Endothelial cell of umbilical vein (primary cell): ENCODE measurements around the gene TPGS2. TPM values are rescaled to one million over a fixed set of nuclear protein-coding genes. Genes with fewer than 3 reads are reported as not detected.

Experiments used
- BruUV-seq: library from RNA; stranded (reverse); fragments of 400-500 nt; replicated peaks from 2 replicates; lab custom pipeline; 2021; lab: Mats Ljungman, UMichigan
- CTCF ChIA-PET: fragments of 300-600, 350-600 bp; sonication (Branson Sonifier 250); formaldehyde crosslinking; loops from one replicate; lab custom pipeline; 2021; ENCODE audit warnings: antibody characterized with exemption, inconsistent platforms; lab: Charles Lee
- POLR2A ChIA-PET: fragments of 300-600, 350-600 bp; sonication (Branson Sonifier 250); formaldehyde crosslinking; loops from one replicate; lab custom pipeline; 2021; ENCODE audit warnings: antibody characterized with exemption, inconsistent platforms; lab: Charles Lee
- DNase-seq: peaks from one replicate; pipeline ENCODE4 v3.0.0-alpha.2; 2011; ENCODE audit warnings: low read depth, low spot score
- FAIRE-seq: peaks from 2 replicates; lab custom pipeline; 2011; peaks lifted over from hg19 to GRCh38; lab: Jason Lieb, UNC
- H2AFZ ChIP-seq: 2 replicates; pipeline ENCODE4 v1.6.0; 2012; ENCODE audit warnings: low read depth, low read length, control low read depth, inconsistent platforms
- H3K27ac ChIP-seq: 2 replicates; pipeline ENCODE4 v1.5.1; 2011; ENCODE audit warnings: low read depth, mild to moderate bottlenecking, control low read depth, low read length, moderate library complexity; ENCODE audit not compliant: insufficient read depth
- H3K27me3 ChIP-seq, 2 experiments: 2 replicates each; pipeline versions ENCODE4 v1.6.0 to v1.6.1; 2011; ENCODE audit warnings: low read length in 2 of 2, mixed read lengths in 1 of 2; ENCODE audit not compliant: control insufficient read depth in 2 of 2, insufficient read depth in 2 of 2
- H3K36me3 ChIP-seq, 2 experiments: 2 replicates in 1 of 2; 3 replicates in 1 of 2; pipeline ENCODE4 v1.5.1; 2011; ENCODE audit warnings: low read length in 2 of 2, mild to moderate bottlenecking in 1 of 2, moderate library complexity in 1 of 2; ENCODE audit not compliant: control insufficient read depth in 2 of 2, insufficient read depth in 2 of 2; ENCODE audit errors: extremely low read depth in 1 of 2
- H3K4me1 ChIP-seq: 3 replicates; pipeline ENCODE4 v1.5.1; 2011; ENCODE audit warnings: mild to moderate bottlenecking, low read length; ENCODE audit not compliant: control insufficient read depth, insufficient read depth; ENCODE audit errors: extremely low read depth
- H3K4me2 ChIP-seq: 2 replicates; pipeline ENCODE4 v1.6.1; 2011; ENCODE audit warnings: low read length, control low read depth, mixed read lengths; ENCODE audit not compliant: insufficient read depth
- H3K4me3 ChIP-seq, 3 experiments: fragments of 200-600 bp in 1 of 3; sonication (generic), shearing (Covaris generic) in 1 of 3; replicated peaks in 1 of 3; 2 replicates each; pipeline ENCODE4 v1.5.1; 2011 to 2016; ENCODE audit warnings: control low read depth in 3 of 3, low read length in 3 of 3, mild to moderate bottlenecking in 2 of 3, inconsistent platforms in 1 of 3, low read depth in 1 of 3, moderate library complexity in 1 of 3; ENCODE audit not compliant: insufficient read depth in 1 of 3
- H3K79me2 ChIP-seq: 2 replicates; pipeline ENCODE4 v1.6.0; 2012; ENCODE audit warnings: low read length, inconsistent platforms; ENCODE audit not compliant: control insufficient read depth, insufficient read depth
- H3K9ac ChIP-seq: replicated peaks from 2 replicates; pipeline ENCODE3; 2011; ENCODE audit warnings: low read length, control low read depth; ENCODE audit not compliant: insufficient read depth; ENCODE audit errors: extremely low read depth
- H3K9me1 ChIP-seq: replicated peaks from 3 replicates; pipeline ENCODE4 v1.6.0; 2011; ENCODE audit warnings: mild to moderate bottlenecking, low read length; ENCODE audit not compliant: control insufficient read depth, insufficient read depth; ENCODE audit errors: extremely low read depth
- H3K9me3 ChIP-seq: replicated peaks from 2 replicates; pipeline ENCODE4 v1.5.1; 2012; ENCODE audit warnings: low read length, inconsistent platforms; ENCODE audit not compliant: control insufficient read depth, insufficient read depth
- H4K20me1 ChIP-seq: replicated peaks from 2 replicates; pipeline ENCODE3; 2011; ENCODE audit warnings: mild to moderate bottlenecking, low read length; ENCODE audit not compliant: control insufficient read depth, insufficient read depth; ENCODE audit errors: extremely low read depth
- CTCF ChIP-seq, 2 donors: IDR thresholded peaks; 1 replicate in 1 of 2; 2 replicates in 1 of 2; pipeline ENCODE4 v1.5.1; 2011; ENCODE audit warnings: low read length in 2 of 2, mild to moderate bottlenecking in 2 of 2, moderate library complexity in 2 of 2, control low read depth in 1 of 2, inconsistent platforms in 1 of 2, low read depth in 1 of 2; ENCODE audit not compliant: insufficient read depth in 1 of 2; ENCODE audit errors: extremely low read depth in 1 of 2
- EZH2 ChIP-seq: IDR thresholded peaks from 2 replicates; pipeline ENCODE4 v1.6.1; 2012; ENCODE audit warnings: borderline replicate concordance, low read depth, mild to moderate bottlenecking, moderate library complexity, low read length, inconsistent platforms; ENCODE audit not compliant: severe bottlenecking
- FOS ChIP-seq: IDR thresholded peaks from 2 replicates; pipeline ENCODE4 v1.6.1; 2011; ENCODE audit warnings: mild to moderate bottlenecking, low read length, moderate library complexity, borderline replicate concordance; ENCODE audit not compliant: insufficient read depth
- GATA2 ChIP-seq: IDR thresholded peaks from 2 replicates; pipeline ENCODE4 v1.7.0; 2011; ENCODE audit warnings: low read depth, mild to moderate bottlenecking, moderate library complexity, mixed read lengths, low read length; ENCODE audit not compliant: insufficient read length, insufficient read depth
- JUN ChIP-seq: IDR thresholded peaks from 2 replicates; pipeline ENCODE4 v1.6.1; 2011; ENCODE audit warnings: borderline replicate concordance, low read depth; ENCODE audit not compliant: insufficient read length, insufficient read depth
- MAX ChIP-seq: IDR thresholded peaks from 2 replicates; pipeline ENCODE4 v1.6.1; 2011; ENCODE audit not compliant: insufficient read depth, insufficient read length
- MYC ChIP-seq: IDR thresholded peaks from one replicate; pipeline ENCODE4 v1.6.1; 2011; ENCODE audit warnings: mild to moderate bottlenecking, low read depth, low read length
- POLR2A ChIP-seq: IDR thresholded peaks from 2 replicates; pipeline ENCODE4 v1.6.1; 2012; ENCODE audit warnings: low read depth, mild to moderate bottlenecking, control low read depth, low read length
- POLR2AphosphoS5 ChIP-seq: IDR thresholded peaks from 2 replicates; pipeline ENCODE4 v1.6.1; 2012; ENCODE audit warnings: low read depth, mild to moderate bottlenecking, control low read depth, low read length, moderate library complexity; ENCODE audit not compliant: insufficient read depth
- dilution Hi-C: fragments of 300-500 bp; cut with MboI; formaldehyde crosslinking; loops from one replicate; pipeline ENCODE4 v1.15.0; 2019; ENCODE audit warnings: low sequenced_read_pairs; ENCODE audit not compliant: extremely low pct_ligation_motif_present
- intact Hi-C: fragments of 100-400 bp; cut with micrococcal nuclease; formaldehyde crosslinking; loops from one replicate; pipeline ENCODE4 v1.10.0; 2022
- polyA plus RNA-seq, 4 experiments: library from polyadenylated mRNA; depleted of rRNA in 3 of 4; stranded (reverse) in 3 of 4; unstranded in 1 of 4; fragments of >200 nt; gene quantifications; 2 replicates each; pipeline versions ENCODE4 v1.2.1 to v1.2.3, GENCODE V29; 2011 to 2012; ENCODE audit warnings: missing spikeins in 1 of 4
- total RNA-seq: library from RNA; stranded (reverse); gene quantifications from 2 replicates; pipeline ENCODE4 v1.2.3, GENCODE V29; 2021

Gene TPGS2
- total and polyA plus RNA-seq, 2 donors (not counting 3 experiments of a cell fraction or from before 2014, with no cell fraction given): 150 to 232 TPM

GRCh38 chr18:36770315-36770946, 58.4 kb downstream of the TPGS2 start:
- no peak for FAIRE-seq
- Histone ChIP-seq H3K36me3 (no peaks in the 10 kb centered on the region), H3K27me3 (peaks cover 4 to 7% of the 10 kb centered on the region in 2 experiments), H3K4me1 (no peaks in the 10 kb centered on the region), H3K79me2 (no peaks in the 10 kb centered on the region), H2AFZ (no peak overlapping the region), H3K4me2 (no peak overlapping the region), H3K27ac (no peak overlapping the region), H3K4me3 (no peak overlapping the region), H3K9me3 (no peaks in the 10 kb centered on the region), H3K9me1 (no peaks in the 10 kb centered on the region), H4K20me1 (no peaks in the 10 kb centered on the region), H3K9ac (no peak overlapping the region)
- BruUV-seq: no TSS peak
- dilution Hi-C loops (no loop called here), intact Hi-C loops (no loop called here)
- no peak for DNase-seq
- ChIA-PET POLR2A (no interaction called here), CTCF (no interaction called here)
- TF ChIP-seq EZH2: no peak
- no peak for TF ChIP-seq MYC
- no peak for TF ChIP-seq FOS
- TF ChIP-seq GATA2: no peak
- no peak for TF ChIP-seq POLR2AphosphoS5
- TF ChIP-seq MAX: no peak
- no peak for TF ChIP-seq POLR2A
- TF ChIP-seq JUN: no peak
- no peak for TF ChIP-seq CTCF (IDR thresholded peaks at IDR 0.05; ENCODE audit: extremely low read depth in 1 of 2, insufficient read depth in 1 of 2, low read depth in 1 of 2, low read length in 2 of 2)
